Measurements from ENCODE around the gene AP3B1. TPM values are rescaled to one million over a fixed set of nuclear protein-coding genes. Genes with fewer than 3 reads are reported as not detected.

Gene AP3B1
- total and polyA plus RNA-seq, 12 donors: 20.0 to 28.3 (median 23.4) TPM

DNA sequence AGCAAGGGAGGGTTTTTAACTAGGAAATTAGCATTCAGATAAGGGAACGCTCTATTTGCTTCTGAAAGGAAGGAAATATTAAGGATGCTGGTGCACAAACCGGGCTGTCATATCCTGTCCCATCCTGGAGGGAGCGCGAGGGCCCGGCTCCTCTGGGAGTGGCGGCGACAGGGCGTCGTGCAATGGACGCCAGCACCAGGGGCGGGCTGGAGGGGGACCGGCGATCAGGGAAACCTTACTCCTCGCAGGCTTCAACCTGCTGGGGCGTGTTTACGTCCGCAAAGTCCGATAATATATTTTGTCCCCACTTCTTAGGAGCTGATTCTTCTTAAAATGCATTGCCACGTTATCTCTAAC is 321.3 kb downstream of the AP3B1 start:
- peaks cover 6 to 19% (median 17%) of the 10 kb centered on the region in 9 donors for H3K4me1 ChIP-seq
- H3K9me3 ChIP-seq: no peaks in the 10 kb centered on the region
- 4 to 5% methylated on average over 19 of the region's 19 CpGs for WGBS, 2 donors
- H3K27ac ChIP-seq: no peak overlapping the region
- intact Hi-C loops (cut with DNase I): no loop called here
- peak overlapping the region in 7 of 10 donors; percentile 28 to 47 (median 44) for H3K4me3 ChIP-seq
- H3K27me3 ChIP-seq: peaks cover 15 to 76% (median 66%) of the 10 kb centered on the region in 7 donors
- H3K36me3 ChIP-seq: no peaks in the 10 kb centered on the region
- DNase-seq (no peak), ATAC-seq (peak in 3 of 8 donors; percentile 56 to 63 (median 60))
- TF ChIP-seq, protein P1, sequence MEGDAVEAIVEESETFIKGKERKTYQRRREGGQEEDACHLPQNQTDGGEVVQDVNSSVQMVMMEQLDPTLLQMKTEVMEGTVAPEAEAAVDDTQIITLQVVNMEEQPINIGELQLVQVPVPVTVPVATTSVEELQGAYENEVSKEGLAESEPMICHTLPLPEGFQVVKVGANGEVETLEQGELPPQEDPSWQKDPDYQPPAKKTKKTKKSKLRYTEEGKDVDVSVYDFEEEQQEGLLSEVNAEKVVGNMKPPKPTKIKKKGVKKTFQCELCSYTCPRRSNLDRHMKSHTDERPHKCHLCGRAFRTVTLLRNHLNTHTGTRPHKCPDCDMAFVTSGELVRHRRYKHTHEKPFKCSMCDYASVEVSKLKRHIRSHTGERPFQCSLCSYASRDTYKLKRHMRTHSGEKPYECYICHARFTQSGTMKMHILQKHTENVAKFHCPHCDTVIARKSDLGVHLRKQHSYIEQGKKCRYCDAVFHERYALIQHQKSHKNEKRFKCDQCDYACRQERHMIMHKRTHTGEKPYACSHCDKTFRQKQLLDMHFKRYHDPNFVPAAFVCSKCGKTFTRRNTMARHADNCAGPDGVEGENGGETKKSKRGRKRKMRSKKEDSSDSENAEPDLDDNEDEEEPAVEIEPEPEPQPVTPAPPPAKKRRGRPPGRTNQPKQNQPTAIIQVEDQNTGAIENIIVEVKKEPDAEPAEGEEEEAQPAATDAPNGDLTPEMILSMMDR (IDR thresholded peaks at IDR 0.05): no peak

DNA sequence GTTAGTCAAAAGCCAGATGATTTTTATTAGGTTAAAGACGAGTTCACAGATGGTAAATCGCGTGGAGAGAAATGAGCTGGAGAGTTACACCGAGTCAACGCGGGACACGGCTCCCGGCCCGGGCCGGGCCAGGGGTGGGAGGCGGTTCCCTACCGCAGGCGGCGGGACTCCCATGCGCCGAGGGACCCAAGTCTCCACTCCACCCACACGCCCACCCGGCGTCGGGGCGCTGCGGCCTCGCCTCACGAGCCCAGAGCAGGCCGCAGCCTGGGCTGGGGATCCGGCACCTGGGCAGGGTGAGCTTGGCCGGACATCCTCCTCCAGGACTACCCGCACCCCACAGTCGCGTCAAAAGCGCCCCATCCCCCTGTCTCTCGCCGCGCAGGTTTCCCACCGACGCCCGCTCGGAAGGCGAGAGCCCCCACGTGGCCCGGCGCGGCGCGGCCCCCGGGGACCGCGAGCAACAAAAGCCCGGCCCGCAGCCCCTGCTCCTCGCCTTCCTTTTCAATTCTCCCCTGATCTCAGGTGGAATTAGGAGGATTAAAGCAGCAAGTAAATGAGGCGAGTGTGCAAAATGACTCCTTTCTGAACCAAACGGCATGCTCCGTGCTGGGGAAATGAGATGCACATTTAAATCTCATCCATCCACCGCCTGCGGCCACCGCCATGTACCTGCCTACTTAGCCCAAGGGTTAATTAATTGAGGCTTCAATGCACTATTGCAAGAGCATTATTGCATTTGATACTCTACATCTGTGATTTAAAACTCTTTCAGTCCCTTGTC is 321.8 kb downstream of the AP3B1 start:
- Histone ChIP-seq H3K9me3 (no peaks in the 10 kb centered on the region), H3K27ac (no peak overlapping the region), H3K36me3 (no peaks in the 10 kb centered on the region), H3K27me3 (peaks cover 15 to 80% (median 69%) of the 10 kb centered on the region in 7 donors), H3K4me3 (peak overlapping the region; percentile 26 to 47 (median 38)), H3K4me1 (peaks cover 6 to 19% (median 17%) of the 10 kb centered on the region in 9 donors)
- TF ChIP-seq, protein P1 (IDR thresholded peaks at IDR 0.05): peak in 3 of 9 donors; percentile 0 to 21 (median 15)
- no peak for DNase-seq
- intact Hi-C loops (cut with DNase I): no loop called here
- ATAC-seq: peak in 3 of 8 donors; percentile 16 to 61 (median 35)
- WGBS, 2 donors: 1 to 2% methylated on average over 54 to 57 of the region's 57 CpGs

DNA sequence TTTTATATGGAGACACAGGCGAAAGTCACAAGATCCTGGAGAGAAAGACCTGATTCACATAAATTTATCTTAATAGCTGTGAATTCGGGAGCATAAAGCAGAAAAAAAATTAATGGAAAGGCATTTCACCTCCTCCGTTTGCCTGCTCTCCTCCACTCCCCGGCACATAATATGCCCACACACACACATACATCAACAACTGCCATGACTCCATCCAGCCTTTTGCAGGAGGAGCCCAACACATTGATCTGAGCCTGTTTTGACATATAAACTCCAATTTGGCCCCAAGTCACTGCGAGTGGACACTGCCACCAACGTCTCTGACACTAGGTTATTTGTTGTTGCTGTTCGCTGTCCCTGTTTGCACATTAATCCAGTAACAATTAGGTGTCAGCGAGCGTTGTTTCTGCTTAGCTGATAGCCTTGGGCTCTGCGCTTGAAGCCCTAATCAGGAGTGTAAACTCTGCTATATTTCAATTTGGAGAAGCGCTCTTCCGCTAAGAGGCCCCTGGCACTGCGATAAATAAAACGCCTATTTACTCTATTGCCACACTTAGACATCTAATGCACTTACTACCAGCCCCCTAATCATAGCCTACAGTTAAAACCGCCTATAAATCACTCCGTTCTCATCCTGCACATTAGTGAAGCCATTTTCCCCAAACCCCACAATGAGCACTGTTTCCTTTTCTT is 322.6 kb downstream of the AP3B1 start:
- Histone ChIP-seq H3K9me3 (no peaks in the 10 kb centered on the region), H3K4me1 (peaks cover 6 to 19% (median 17%) of the 10 kb centered on the region in 9 donors), H3K27ac (no peak overlapping the region), H3K36me3 (no peaks in the 10 kb centered on the region), H3K4me3 (peak overlapping the region; percentile 26 to 47 (median 38)), H3K27me3 (peaks cover 15 to 82% (median 72%) of the 10 kb centered on the region in 7 donors)
- ATAC-seq (no peak), DNase-seq (no peak)
- WGBS, 2 donors: 13 to 19% methylated on average over 16 of the region's 16 CpGs
- TF ChIP-seq, protein P1 (IDR thresholded peaks at IDR 0.05): no peak
- intact Hi-C loops (cut with DNase I): no loop called here

DNA sequence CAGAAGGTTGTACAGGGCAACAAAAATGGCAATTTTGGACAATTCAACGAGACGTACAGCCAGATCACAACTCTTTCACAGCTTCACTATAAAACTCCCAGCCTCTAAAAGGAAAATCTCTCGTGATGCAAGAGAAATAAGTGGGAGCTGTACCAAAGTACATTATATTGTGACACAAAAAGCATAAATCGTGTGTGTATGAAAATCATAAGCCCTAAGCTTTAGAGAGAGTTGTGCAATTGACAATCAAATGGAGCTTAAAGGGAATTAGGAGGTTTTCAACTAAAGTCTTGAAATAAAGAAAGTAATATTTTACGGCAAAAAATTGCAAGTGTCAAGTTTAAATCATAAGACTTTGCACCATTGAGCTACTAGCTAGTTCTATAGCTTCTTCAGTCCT is 323.6 kb downstream of the AP3B1 start:
- ATAC-seq: no peak
- no peak for DNase-seq
- H3K27ac ChIP-seq: no peak overlapping the region
- TF ChIP-seq, protein P1 (IDR thresholded peaks at IDR 0.05): no peak
- H3K4me1 ChIP-seq: peaks cover 6 to 19% (median 17%) of the 10 kb centered on the region in 9 donors
- intact Hi-C loops (cut with DNase I): no loop called here
- peaks cover 15 to 93% (median 78%) of the 10 kb centered on the region in 7 donors for H3K27me3 ChIP-seq
- no peaks in the 10 kb centered on the region for H3K36me3 ChIP-seq
- no peak overlapping the region for H3K4me3 ChIP-seq
- 68 to 86% methylated on average over 5 of the region's 5 CpGs for WGBS, 2 donors
- H3K9me3 ChIP-seq: no peaks in the 10 kb centered on the region
